ENCODE results near the gene TOP1. TPM values are rescaled to one million over a fixed set of nuclear protein-coding genes. Genes with fewer than 3 reads are reported as not detected.

The TOP1 gene
- polyA plus RNA-seq, 2 of the 4 experiments (the other 2 are of a cell fraction): 20.8 to 70.6 TPM

GRCh38 chr20:40982415-40983145 lies 46.0 kb upstream of the TOP1 start:
- no peak overlapping the region for H3K27ac ChIP-seq
- TF ChIP-seq CBX2 (IDR thresholded peaks at IDR 0.05; ENCODE audit: borderline replicate concordance, low read depth) (no peak), HOXB13 (CRISPR knock-in tag; IDR thresholded peaks at IDR 0.05; ENCODE audit: low read depth) (no peak), HDAC2 (IDR thresholded peaks at IDR 0.05) (no peak), POLR2A (IDR thresholded peaks at IDR 0.05; ENCODE audit: low read length) (no peak), RAD21 (conservative IDR thresholded peaks at IDR 0.05 in 1 of 2, IDR thresholded peaks at IDR 0.05 in 1 of 2) (no peak), CHD4 (IDR thresholded peaks at IDR 0.05; ENCODE audit: borderline replicate concordance) (no peak), EHMT2 (IDR thresholded peaks at IDR 0.05; ENCODE audit: low read depth) (no peak), HES2 (IDR thresholded peaks at IDR 0.05) (no peak), JUNB (IDR thresholded peaks at IDR 0.05) (no peak), NR3C1 (IDR thresholded peaks at IDR 0.05) (no peak), BCL3 (IDR thresholded peaks at IDR 0.05) (no peak), GATA3 (IDR thresholded peaks at IDR 0.05; ENCODE audit: borderline replicate concordance) (no peak), RARB (CRISPR knock-in tag; IDR thresholded peaks at IDR 0.05) (no peak), KDM5A (IDR thresholded peaks at IDR 0.05) (no peak), HEYL (CRISPR knock-in tag; IDR thresholded peaks at IDR 0.05) (no peak)
- no peaks in the 10 kb centered on the region for H3K4me1 ChIP-seq
- 29% methylated on average over 3 of the region's 3 CpGs for WGBS (ENCODE audit: missing lambda C conversion rate)
- ATAC-seq (no peak), DNase-seq (ENCODE audit: low read depth in 1 of 2, low spot score in 1 of 2) (no peak), FAIRE-seq (no peak)
- H3K4me2 ChIP-seq: no peak overlapping the region
- H3K9me3 ChIP-seq: peaks cover 11% of the 10 kb centered on the region
- CTCF ChIA-PET: interaction anchor here (1.1 to 17.5 kb wide), 7 partner anchors 9 to 183 kb away, joined by 3 to 208 read pairs (median 5); no protein-coding TSS in a partner anchor
- H3K4me3 ChIP-seq: no peak overlapping the region
- POLR2A ChIA-PET: no interaction called here

GRCh38 chr20:40983898-40984297 lies 44.7 kb upstream of the TOP1 start:
- TF ChIP-seq FOXS1 (CRISPR knock-in tag; IDR thresholded peaks at IDR 0.05) (no peak), PHF8 (IDR thresholded peaks at IDR 0.05; ENCODE audit: borderline replicate concordance, low read depth) (no peak), HDAC2 (IDR thresholded peaks at IDR 0.05) (no peak), BCL3 (IDR thresholded peaks at IDR 0.05) (no peak), POLR2A (IDR thresholded peaks at IDR 0.05; ENCODE audit: low read length) (no peak)
- WGBS (ENCODE audit: missing lambda C conversion rate): 54% methylated on average over 2 of the region's 2 CpGs
- Histone ChIP-seq H3K4me3 (no peak overlapping the region), H3K4me1 (no peaks in the 10 kb centered on the region), H3K4me2 (no peak overlapping the region), H3K9me3 (0 out of 3 replicates have a peak, but pooled peaks cover under 1% of the 10 kb centered on the region), H3K27ac (no peak overlapping the region)
- FAIRE-seq (no peak), DNase-seq (ENCODE audit: low read depth in 1 of 2, low spot score in 1 of 2) (no peak), ATAC-seq (no peak)
- CTCF ChIA-PET: interaction anchor here (1.2 to 17.5 kb wide), 4 partner anchors 9 to 135 kb away, joined by 3 to 208 read pairs (median 98); no protein-coding TSS in a partner anchor
- POLR2A ChIA-PET: no interaction called here

- Histone ChIP-seq H3K27ac (no peak overlapping the region), H3K9me3 (no peaks in the 10 kb centered on the region), H3K4me1 (no peaks in the 10 kb centered on the region), H3K4me2 (no peak overlapping the region), H3K4me3 (no peak overlapping the region)
- ATAC-seq (no peak), FAIRE-seq (no peak), DNase-seq (ENCODE audit: low read depth in 1 of 2, low spot score in 1 of 2) (no peak)
- 59% methylated on average over 4 of the region's 4 CpGs for WGBS (ENCODE audit: missing lambda C conversion rate)
- CTCF ChIA-PET: interaction anchor here (1.0 to 17.5 kb wide), 5 partner anchors 19 to 248 kb away, joined by 3 to 208 read pairs (median 4); no protein-coding TSS in a partner anchor
- TF ChIP-seq CHD4 (IDR thresholded peaks at IDR 0.05; ENCODE audit: borderline replicate concordance): no peak
- POLR2A ChIA-PET: no interaction called here
These were observed 44.1 kb upstream of the TOP1 start for GRCh38 chr20:40984496-40984895.

All from A549 (cell line).